Esophagus squamous epithelium (tissue), 5 donors: ENCODE results near the gene ZFYVE28. TPM values are rescaled to one million over a fixed set of nuclear protein-coding genes. Genes with fewer than 3 reads are reported as not detected.
A peak's percentile ranks its signal among the peaks of the same experiment; 100 is the strongest.

Experiments
- DNase-seq: peaks from one replicate; lab custom pipeline; 2025; lab: John Stamatoyannopoulos, UW
- H3K27ac ChIP-seq, 4 donors: fragments of 200-600 bp; sonication (generic); one replicate each; pipeline ENCODE4 v1.5.1; 2016 to 2019; ENCODE audit warnings: mild to moderate bottlenecking in 1 of 4
- H3K27me3 ChIP-seq, 4 donors: fragments of 200-600 bp; sonication (generic); 1 replicate in 3 of 4; 2 replicates in 1 of 4; pipeline versions ENCODE4 v1.5.1 to v1.6.0; 2017 to 2021; ENCODE audit warnings: antibody characterized with exemption in 1 of 4
- H3K36me3 ChIP-seq, 3 donors: fragments of 200-600 bp; sonication (generic); one replicate each; pipeline ENCODE4 v1.5.1; 2016 to 2019
- H3K4me1 ChIP-seq, 3 donors: fragments of 200-600 bp; sonication (generic); one replicate each; pipeline ENCODE4 v1.5.1; 2017 to 2019
- H3K4me3 ChIP-seq, 4 donors: fragments of 200-600 bp; sonication (generic); 1 replicate in 3 of 4; 2 replicates in 1 of 4; pipeline ENCODE4 v1.5.1; 2016 to 2019; ENCODE audit warnings: mild to moderate bottlenecking in 2 of 4, moderate library complexity in 1 of 4
- H3K9me3 ChIP-seq, 3 donors: fragments of 200-600 bp; sonication (generic); one replicate each; pipeline ENCODE4 v1.5.1; 2016 to 2019
- POLR2A ChIP-seq, 4 donors: fragments of 450-650 bp; IDR thresholded peaks; one replicate each; pipeline ENCODE4 v1.6.1; 2017; ENCODE audit warnings: antibody characterized with exemption in 4 of 4, mild to moderate bottlenecking in 4 of 4, moderate library complexity in 3 of 4
- WGBS, 2 donors: methylation state at CpG; one replicate each; pipeline ENCODE4 v1.1.5; 2018; 5-methylcytosine and 5-hydroxymethylcytosine counted together
- intact Hi-C: fragments of 100-400 bp; cut with DNase I; formaldehyde crosslinking; loops from one replicate; pipeline ENCODE4 v1.15.0; 2022
- total RNA-seq, 4 donors: library from RNA; depleted of rRNA; stranded (reverse); fragments of >200 nt; gene quantifications; one replicate each; pipeline ENCODE4 v1.1.0, GENCODE V29; 2016
- TF ChIP-seq, protein P1 (sequence below), 6 experiments: fragments of 450-650 bp in 4 of 6; fragments of 200-600 bp in 2 of 6; sonication (generic) in 2 of 6; IDR thresholded peaks; one replicate each; pipeline ENCODE4 v1.5.1; 2016 to 2019; ENCODE audit warnings: antibody characterized with exemption in 6 of 6, mild to moderate bottlenecking in 4 of 6, moderate library complexity in 4 of 6
- donor health status: DM: yes; HTN: yes; CAD: no.

The ZFYVE28 gene
- total RNA-seq, 4 donors from 2014 or later: 5.1 to 8.5 (median 8.2) TPM

DNA sequence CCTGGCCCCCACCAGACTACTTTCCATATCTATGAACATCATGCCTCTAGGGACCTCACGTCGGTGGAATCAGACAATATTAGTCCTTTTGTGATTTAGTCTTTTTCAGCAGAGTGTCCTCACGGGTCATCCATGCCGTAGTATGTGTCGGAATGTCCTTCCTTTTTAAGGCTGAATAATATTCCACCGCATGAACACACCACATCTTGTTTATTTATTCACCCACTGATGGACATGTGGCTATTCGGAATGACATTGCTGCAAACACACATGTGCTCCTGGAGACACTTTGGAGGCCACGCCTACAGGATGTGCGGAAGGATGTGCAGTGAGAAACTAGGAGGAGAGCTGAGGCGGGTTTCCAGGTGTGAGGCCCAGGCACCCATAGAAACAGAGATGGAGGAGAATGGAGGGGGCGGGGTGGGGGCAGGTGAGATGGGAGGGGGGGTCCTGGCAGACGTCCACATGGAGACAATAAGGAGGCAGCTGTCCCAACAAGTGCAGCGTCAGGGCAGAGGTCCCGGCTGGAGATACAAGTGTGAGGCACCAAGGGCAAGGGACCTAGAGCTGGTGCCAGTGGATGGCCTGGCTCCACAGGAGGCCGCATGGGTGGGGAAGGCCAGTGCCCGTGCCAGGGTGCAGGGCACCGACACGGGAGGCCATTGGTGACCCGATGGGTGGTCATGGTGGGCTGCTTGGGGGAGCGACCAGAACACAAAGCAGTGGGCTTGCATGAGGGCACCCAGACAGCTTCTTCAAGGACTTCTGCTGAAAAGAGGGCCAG lies 20.7 kb downstream of the ZFYVE28 start:
- DNase-seq: no peak
- H3K4me1 ChIP-seq: peaks cover 14 to 30% (median 16%) of the 10 kb centered on the region in 3 donors
- H3K36me3 ChIP-seq: no peaks in the 10 kb centered on the region
- TF ChIP-seq, protein P1, sequence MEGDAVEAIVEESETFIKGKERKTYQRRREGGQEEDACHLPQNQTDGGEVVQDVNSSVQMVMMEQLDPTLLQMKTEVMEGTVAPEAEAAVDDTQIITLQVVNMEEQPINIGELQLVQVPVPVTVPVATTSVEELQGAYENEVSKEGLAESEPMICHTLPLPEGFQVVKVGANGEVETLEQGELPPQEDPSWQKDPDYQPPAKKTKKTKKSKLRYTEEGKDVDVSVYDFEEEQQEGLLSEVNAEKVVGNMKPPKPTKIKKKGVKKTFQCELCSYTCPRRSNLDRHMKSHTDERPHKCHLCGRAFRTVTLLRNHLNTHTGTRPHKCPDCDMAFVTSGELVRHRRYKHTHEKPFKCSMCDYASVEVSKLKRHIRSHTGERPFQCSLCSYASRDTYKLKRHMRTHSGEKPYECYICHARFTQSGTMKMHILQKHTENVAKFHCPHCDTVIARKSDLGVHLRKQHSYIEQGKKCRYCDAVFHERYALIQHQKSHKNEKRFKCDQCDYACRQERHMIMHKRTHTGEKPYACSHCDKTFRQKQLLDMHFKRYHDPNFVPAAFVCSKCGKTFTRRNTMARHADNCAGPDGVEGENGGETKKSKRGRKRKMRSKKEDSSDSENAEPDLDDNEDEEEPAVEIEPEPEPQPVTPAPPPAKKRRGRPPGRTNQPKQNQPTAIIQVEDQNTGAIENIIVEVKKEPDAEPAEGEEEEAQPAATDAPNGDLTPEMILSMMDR (IDR thresholded peaks at IDR 0.05): no peak
- TF ChIP-seq POLR2A (IDR thresholded peaks at IDR 0.05): no peak
- intact Hi-C loops: no loop called here
- peaks cover 0 to 8% (median 0%) of the 10 kb centered on the region in 4 donors for H3K27me3 ChIP-seq
- no peak overlapping the region for H3K27ac ChIP-seq
- H3K9me3 ChIP-seq: no peaks in the 10 kb centered on the region
- WGBS, 2 donors: 63 to 73% methylated on average over 12 to 14 of the region's 20 CpGs
- H3K4me3 ChIP-seq: no peak overlapping the region

- 68 to 70% methylated on average over 12 to 18 of the region's 21 CpGs for WGBS, 2 donors
- H3K9me3 ChIP-seq: no peaks in the 10 kb centered on the region
- no peak overlapping the region for H3K4me3 ChIP-seq
- peaks cover 0 to 8% (median 0%) of the 10 kb centered on the region in 4 donors for H3K27me3 ChIP-seq
- H3K27ac ChIP-seq: no peak overlapping the region
- intact Hi-C loops: no loop called here
- no peak for DNase-seq
- H3K4me1 ChIP-seq: peaks cover 6 to 21% (median 9%) of the 10 kb centered on the region in 3 donors
- no peaks in the 10 kb centered on the region for H3K36me3 ChIP-seq
- TF ChIP-seq POLR2A (IDR thresholded peaks at IDR 0.05): no peak
- TF ChIP-seq, protein P1 (IDR thresholded peaks at IDR 0.05): peak in 1 of 6 experiments; percentile 11
These were observed 21.6 kb downstream of the ZFYVE28 start for GRCh38 chr4:2396781-2397368.

GRCh38 chr4:2395584-2395983 lies 22.9 kb downstream of the ZFYVE28 start:
- no peak overlapping the region for H3K27ac ChIP-seq
- H3K27me3 ChIP-seq: no peaks in the 10 kb centered on the region
- peaks cover 0 to 12% (median 0%) of the 10 kb centered on the region in 3 donors for H3K4me1 ChIP-seq
- DNase-seq: no peak
- no peaks in the 10 kb centered on the region for H3K9me3 ChIP-seq
- no peaks in the 10 kb centered on the region for H3K36me3 ChIP-seq
- 94 to 100% methylated on average over 1 to 6 of the region's 9 CpGs for WGBS, 2 donors
- TF ChIP-seq POLR2A (IDR thresholded peaks at IDR 0.05): no peak
- TF ChIP-seq, protein P1 (IDR thresholded peaks at IDR 0.05): no peak
- H3K4me3 ChIP-seq: no peak overlapping the region
- intact Hi-C loops: no loop called here

- WGBS, 2 donors: 86 to 90% methylated on average over 8 to 9 of the region's 9 CpGs
- Histone ChIP-seq H3K4me1 (peaks cover 0 to 12% (median 0%) of the 10 kb centered on the region in 3 donors), H3K27ac (no peak overlapping the region), H3K27me3 (no peaks in the 10 kb centered on the region), H3K36me3 (no peaks in the 10 kb centered on the region), H3K4me3 (no peak overlapping the region), H3K9me3 (no peaks in the 10 kb centered on the region)
- no peak for TF ChIP-seq POLR2A (IDR thresholded peaks at IDR 0.05)
- TF ChIP-seq, protein P1 (IDR thresholded peaks at IDR 0.05): no peak
- intact Hi-C loops: no loop called here
- DNase-seq: no peak
These were observed 23.4 kb downstream of the ZFYVE28 start for GRCh38 chr4:2395038-2395437.

- no peak for TF ChIP-seq POLR2A (IDR thresholded peaks at IDR 0.05)
- TF ChIP-seq, protein P1 (IDR thresholded peaks at IDR 0.05): no peak
- no peak overlapping the region for H3K4me3 ChIP-seq
- no peaks in the 10 kb centered on the region for H3K36me3 ChIP-seq
- H3K27ac ChIP-seq: no peak overlapping the region
- no peak for DNase-seq
- H3K9me3 ChIP-seq: no peaks in the 10 kb centered on the region
- H3K4me1 ChIP-seq: peaks cover 0 to 12% (median 0%) of the 10 kb centered on the region in 3 donors
- WGBS, 2 donors: 90 to 100% methylated on average over 7 to 15 of the region's 17 CpGs
- intact Hi-C loops: no loop called here
- no peaks in the 10 kb centered on the region for H3K27me3 ChIP-seq
These were observed 23.9 kb downstream of the ZFYVE28 start for GRCh38 chr4:2394528-2394927.
